ENCODE results near the gene MVD. TPM values are rescaled to one million over a fixed set of nuclear protein-coding genes. Genes with fewer than 3 reads are reported as not detected.

MVD gene
- total and polyA plus RNA-seq, 4 donors, result 19.8 to 57.6 (median 26.3) TPM

GRCh38 chr16:88698646-88699045 lies 35.8 kb upstream of the MVD start:
- ATAC-seq (ENCODE audit: low FRiP score) (no peak), DNase-seq (no peak)
- Histone ChIP-seq H3K36me3 (ENCODE audit: control insufficient read depth in 1 of 2, insufficient read depth in 2 of 2, low read length in 1 of 2) (no peaks in the 10 kb centered on the region), H3K4me3 (ENCODE audit: low read length in 2 of 2) (no peak overlapping the region), H3K27ac (ENCODE audit: low read depth in 1 of 2, low read length in 2 of 2) (no peak overlapping the region), H3K27me3 (ENCODE audit: control insufficient read depth in 1 of 2, insufficient read depth in 2 of 2, low read length in 1 of 2) (no peaks in the 10 kb centered on the region), H3K4me1 (ENCODE audit: control insufficient read depth in 1 of 2, insufficient read depth in 2 of 2, low read length in 2 of 2) (no peaks in the 10 kb centered on the region), H3K9me3 (ENCODE audit: control insufficient read depth, low read length) (no peaks in the 10 kb centered on the region)
- 95% methylated on average over 25 of the region's 25 CpGs for WGBS, 2 donors
- intact Hi-C loops (cut with DNase I), result no loop called here

GRCh38 chr16:88697831-88698615 lies 35.1 kb upstream of the MVD start:
- H3K36me3 ChIP-seq (ENCODE audit: control insufficient read depth in 1 of 2, insufficient read depth in 2 of 2, low read length in 1 of 2), result no peaks in the 10 kb centered on the region
- no peaks in the 10 kb centered on the region for H3K27me3 ChIP-seq (ENCODE audit: control insufficient read depth in 1 of 2, insufficient read depth in 2 of 2, low read length in 1 of 2)
- ATAC-seq (ENCODE audit: low FRiP score) (no peak), DNase-seq (no peak)
- WGBS, 2 donors, result 88 to 91% methylated on average over 34 to 37 of the region's 37 CpGs
- H3K4me3 ChIP-seq (ENCODE audit: low read length in 2 of 2), result no peak overlapping the region
- no peaks in the 10 kb centered on the region for H3K9me3 ChIP-seq (ENCODE audit: control insufficient read depth, low read length)
- intact Hi-C loops (cut with DNase I), result no loop called here
- H3K27ac ChIP-seq (ENCODE audit: low read depth in 1 of 2, low read length in 2 of 2), result no peak overlapping the region
- no peaks in the 10 kb centered on the region for H3K4me1 ChIP-seq (ENCODE audit: control insufficient read depth in 1 of 2, insufficient read depth in 2 of 2, low read length in 2 of 2)

DNA sequence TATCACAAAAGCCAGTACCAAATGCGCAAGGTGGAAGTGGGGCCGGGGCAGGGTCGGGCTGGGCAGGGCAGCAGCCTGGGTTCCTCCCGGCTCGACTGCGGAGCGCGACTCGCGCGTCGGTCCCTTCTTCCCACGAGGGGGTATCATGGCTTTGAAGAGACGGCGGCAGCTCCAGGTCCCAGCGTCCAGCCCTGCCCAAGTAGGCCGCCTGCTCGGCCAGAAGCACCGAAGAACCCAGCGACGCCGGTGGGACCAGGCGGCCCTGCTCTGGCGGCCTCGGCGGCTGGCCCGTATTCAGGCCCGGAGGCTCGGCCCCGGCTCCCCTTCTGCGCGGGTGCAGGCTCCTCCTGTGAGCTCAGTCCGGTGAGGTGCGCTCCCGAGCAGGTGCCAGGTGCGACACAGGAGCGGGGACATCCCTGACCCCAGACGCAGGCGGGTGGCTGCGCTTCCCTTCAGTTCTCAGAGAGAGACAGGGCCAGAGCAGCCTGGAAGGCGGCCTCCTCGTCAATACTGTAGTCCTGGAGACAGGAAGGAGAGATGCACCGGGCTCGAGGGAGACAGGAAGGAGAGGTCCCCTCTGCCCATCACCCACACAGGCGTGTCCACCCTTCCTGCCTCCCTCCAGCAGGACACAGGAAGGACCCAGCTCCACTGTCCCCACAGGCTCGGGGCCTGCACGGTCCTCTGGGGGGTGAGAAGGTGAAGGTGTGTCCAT lies 34.4 kb upstream of the MVD start:
- DNase-seq (no peak), ATAC-seq (ENCODE audit: low FRiP score) (no peak)
- no peaks in the 10 kb centered on the region for H3K36me3 ChIP-seq (ENCODE audit: control insufficient read depth in 1 of 2, insufficient read depth in 2 of 2, low read length in 1 of 2)
- H3K27me3 ChIP-seq (ENCODE audit: control insufficient read depth in 1 of 2, insufficient read depth in 2 of 2, low read length in 1 of 2), result no peaks in the 10 kb centered on the region
- no peaks in the 10 kb centered on the region for H3K4me1 ChIP-seq (ENCODE audit: control insufficient read depth in 1 of 2, insufficient read depth in 2 of 2, low read length in 2 of 2)
- WGBS, 2 donors, result 93% methylated on average over 47 of the region's 47 CpGs
- intact Hi-C loops (cut with DNase I), result no loop called here
- H3K9me3 ChIP-seq (ENCODE audit: control insufficient read depth, low read length), result no peaks in the 10 kb centered on the region
- H3K4me3 ChIP-seq (ENCODE audit: low read length in 2 of 2), result no peak overlapping the region
- no peak overlapping the region for H3K27ac ChIP-seq (ENCODE audit: low read depth in 1 of 2, low read length in 2 of 2)

DNA sequence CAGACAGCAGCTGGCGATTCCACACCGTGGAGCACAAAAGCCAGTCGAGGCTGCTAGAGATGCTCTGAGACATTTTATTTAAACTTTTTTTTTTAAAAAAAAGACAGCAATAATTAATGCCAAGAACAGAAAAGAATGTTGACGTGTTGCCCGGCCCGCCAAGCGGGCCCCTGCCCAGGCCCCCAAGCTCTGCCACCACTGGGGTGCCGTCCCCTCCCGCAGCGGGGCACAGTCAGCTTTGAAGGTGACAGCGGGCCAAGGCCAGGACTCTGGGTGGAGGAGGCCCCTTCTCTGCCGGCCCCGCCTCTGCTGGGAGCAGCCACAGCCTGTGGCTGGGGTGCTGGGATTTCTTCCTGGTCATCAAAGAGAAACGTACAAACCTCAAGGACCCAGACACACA lies 33.5 kb upstream of the MVD start:
- Histone ChIP-seq H3K27ac (ENCODE audit: low read depth in 1 of 2, low read length in 2 of 2) (no peak overlapping the region), H3K4me3 (ENCODE audit: low read length in 2 of 2) (no peak overlapping the region), H3K36me3 (ENCODE audit: control insufficient read depth in 1 of 2, insufficient read depth in 2 of 2, low read length in 1 of 2) (no peaks in the 10 kb centered on the region), H3K9me3 (ENCODE audit: control insufficient read depth, low read length) (no peaks in the 10 kb centered on the region), H3K4me1 (ENCODE audit: control insufficient read depth in 1 of 2, insufficient read depth in 2 of 2, low read length in 2 of 2) (no peaks in the 10 kb centered on the region), H3K27me3 (ENCODE audit: control insufficient read depth in 1 of 2, insufficient read depth in 2 of 2, low read length in 1 of 2) (no peaks in the 10 kb centered on the region)
- intact Hi-C loops (cut with DNase I), result no loop called here
- DNase-seq (no peak), ATAC-seq (ENCODE audit: low FRiP score) (no peak)
- WGBS, 2 donors, result 84 to 88% methylated on average over 13 to 14 of the region's 14 CpGs

DNA sequence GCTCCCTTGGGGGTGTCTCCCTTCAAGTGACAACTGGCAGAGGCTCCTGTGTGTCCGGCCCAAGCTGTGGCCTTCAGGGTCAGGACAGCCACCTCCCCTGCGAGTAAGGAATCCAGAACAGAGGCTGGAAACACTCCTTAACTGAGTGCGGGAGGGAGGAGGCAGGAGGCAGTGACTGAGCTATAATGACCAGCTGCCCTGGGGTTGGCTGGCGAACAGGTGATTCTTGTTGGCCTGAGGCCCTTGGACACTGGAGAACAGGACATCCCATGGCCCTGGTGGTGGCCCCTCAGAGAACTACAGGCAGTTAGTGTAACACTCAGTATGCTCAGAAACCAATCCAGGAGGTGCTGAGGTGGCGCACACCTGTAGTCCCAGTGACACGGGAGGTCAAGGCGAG lies 32.9 kb upstream of the MVD start:
- intact Hi-C loops (cut with DNase I), result no loop called here
- H3K36me3 ChIP-seq (ENCODE audit: control insufficient read depth in 1 of 2, insufficient read depth in 2 of 2, low read length in 1 of 2), result no peaks in the 10 kb centered on the region
- ATAC-seq (ENCODE audit: low FRiP score), result no peak
- WGBS, 2 donors, result 91 to 96% methylated on average over 7 of the region's 7 CpGs
- H3K9me3 ChIP-seq (ENCODE audit: control insufficient read depth, low read length), result no peaks in the 10 kb centered on the region
- DNase-seq, result no peak
- H3K4me1 ChIP-seq (ENCODE audit: control insufficient read depth in 1 of 2, insufficient read depth in 2 of 2, low read length in 2 of 2), result no peaks in the 10 kb centered on the region
- H3K27ac ChIP-seq (ENCODE audit: low read depth in 1 of 2, low read length in 2 of 2), result no peak overlapping the region
- H3K27me3 ChIP-seq (ENCODE audit: control insufficient read depth in 1 of 2, insufficient read depth in 2 of 2, low read length in 1 of 2), result no peaks in the 10 kb centered on the region
- no peak overlapping the region for H3K4me3 ChIP-seq (ENCODE audit: low read length in 2 of 2)

GRCh38 chr16:88695218-88695617 lies 32.3 kb upstream of the MVD start:
- WGBS, 2 donors, result 73 to 77% methylated on average over 15 of the region's 15 CpGs
- H3K9me3 ChIP-seq (ENCODE audit: control insufficient read depth, low read length), result no peaks in the 10 kb centered on the region
- no peak for DNase-seq
- H3K27me3 ChIP-seq (ENCODE audit: control insufficient read depth in 1 of 2, insufficient read depth in 2 of 2, low read length in 1 of 2), result no peaks in the 10 kb centered on the region
- ATAC-seq (ENCODE audit: low FRiP score), result no peak
- no peaks in the 10 kb centered on the region for H3K4me1 ChIP-seq (ENCODE audit: control insufficient read depth in 1 of 2, insufficient read depth in 2 of 2, low read length in 2 of 2)
- no peaks in the 10 kb centered on the region for H3K36me3 ChIP-seq (ENCODE audit: control insufficient read depth in 1 of 2, insufficient read depth in 2 of 2, low read length in 1 of 2)
- no peak overlapping the region for H3K4me3 ChIP-seq (ENCODE audit: low read length in 2 of 2)
- no peak overlapping the region for H3K27ac ChIP-seq (ENCODE audit: low read depth in 1 of 2, low read length in 2 of 2)
- intact Hi-C loops (cut with DNase I), result no loop called here

GRCh38 chr16:88694221-88695087 lies 31.6 kb upstream of the MVD start:
- no peak overlapping the region for H3K27ac ChIP-seq (ENCODE audit: low read depth in 1 of 2, low read length in 2 of 2)
- H3K27me3 ChIP-seq (ENCODE audit: control insufficient read depth in 1 of 2, insufficient read depth in 2 of 2, low read length in 1 of 2), result no peaks in the 10 kb centered on the region
- H3K36me3 ChIP-seq (ENCODE audit: control insufficient read depth in 1 of 2, insufficient read depth in 2 of 2, low read length in 1 of 2), result no peaks in the 10 kb centered on the region
- intact Hi-C loops (cut with DNase I), result no loop called here
- 88% methylated on average over 33 to 37 of the region's 37 CpGs for WGBS, 2 donors
- DNase-seq (no peak), ATAC-seq (ENCODE audit: low FRiP score) (no peak)
- no peaks in the 10 kb centered on the region for H3K9me3 ChIP-seq (ENCODE audit: control insufficient read depth, low read length)
- no peaks in the 10 kb centered on the region for H3K4me1 ChIP-seq (ENCODE audit: control insufficient read depth in 1 of 2, insufficient read depth in 2 of 2, low read length in 2 of 2)
- H3K4me3 ChIP-seq (ENCODE audit: low read length in 2 of 2), result no peak overlapping the region

DNA sequence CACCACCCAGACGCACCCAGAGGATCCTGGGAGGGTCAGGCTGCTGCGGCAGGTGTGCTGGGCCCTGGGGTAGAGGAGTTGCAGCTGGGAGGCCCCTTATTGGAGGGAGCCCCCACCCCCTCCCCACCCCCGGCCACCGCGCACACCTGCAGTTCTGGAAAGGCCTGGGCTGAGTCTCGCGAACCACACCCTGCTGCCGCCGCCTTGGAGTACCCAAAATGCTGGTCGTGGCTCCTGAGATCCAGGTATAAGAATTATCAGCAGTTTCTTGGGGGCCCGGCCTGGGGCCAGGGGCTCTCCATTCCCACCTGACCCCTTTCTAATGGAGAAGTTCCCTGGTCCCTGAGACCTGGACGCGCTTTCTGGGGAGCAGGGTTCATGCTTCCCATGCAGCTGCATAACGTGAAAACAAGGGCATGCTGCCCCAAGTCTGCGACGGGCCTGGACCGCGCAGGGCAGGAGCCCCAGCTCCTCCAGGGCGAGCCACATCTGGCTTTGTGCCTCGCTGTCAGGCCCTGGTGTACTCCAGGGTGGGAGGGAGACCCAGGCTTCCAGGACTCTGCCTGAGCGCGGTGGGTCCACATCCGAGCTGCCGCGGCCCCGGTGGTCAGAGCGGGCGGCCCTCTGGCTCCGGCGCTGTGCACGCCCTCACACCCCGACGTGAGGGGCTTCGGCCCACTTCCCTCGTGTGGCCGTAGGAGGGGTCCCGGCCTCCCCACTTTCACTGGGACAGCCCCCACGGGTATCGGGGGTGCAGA lies 30.7 kb upstream of the MVD start:
- Histone ChIP-seq H3K27me3 (ENCODE audit: control insufficient read depth in 1 of 2, insufficient read depth in 2 of 2, low read length in 1 of 2) (no peaks in the 10 kb centered on the region), H3K4me3 (ENCODE audit: low read length in 2 of 2) (no peak overlapping the region), H3K9me3 (ENCODE audit: control insufficient read depth, low read length) (no peaks in the 10 kb centered on the region), H3K36me3 (ENCODE audit: control insufficient read depth in 1 of 2, insufficient read depth in 2 of 2, low read length in 1 of 2) (no peaks in the 10 kb centered on the region), H3K27ac (ENCODE audit: low read depth in 1 of 2, low read length in 2 of 2) (no peak overlapping the region), H3K4me1 (ENCODE audit: control insufficient read depth in 1 of 2, insufficient read depth in 2 of 2, low read length in 2 of 2) (no peaks in the 10 kb centered on the region)
- intact Hi-C loops (cut with DNase I), result no loop called here
- 90 to 91% methylated on average over 39 of the region's 39 CpGs for WGBS, 2 donors
- no peak for DNase-seq
- ATAC-seq (ENCODE audit: low FRiP score), result no peak
